Mesenchymal stem cell (in vitro differentiated cells and primary cell): ENCODE data around the gene GABRR3.

Experiments
- DNase-seq: peaks from one replicate; pipeline ENCODE4 v3.0.0-alpha.2; 2013
- H2AFZ ChIP-seq: one replicate; pipeline ENCODE4 v1.6.1; 2013; ENCODE audit warnings: low read depth, mild to moderate bottlenecking, control low read depth, inconsistent platforms, low read length, moderate library complexity
- H2AK5ac ChIP-seq: 2 replicates; pipeline ENCODE4 v1.6.1; 2013; ENCODE audit warnings: low read length, moderate library complexity, mild to moderate bottlenecking, inconsistent platforms; ENCODE audit not compliant: severe bottlenecking
- H2BK120ac ChIP-seq: one replicate; pipeline ENCODE4 v1.6.1; 2013; ENCODE audit warnings: low read depth, mild to moderate bottlenecking, inconsistent platforms, low read length, moderate library complexity
- H2BK12ac ChIP-seq, 2 experiments: one replicate each; pipeline ENCODE4 v1.6.1; 2013; ENCODE audit warnings: inconsistent platforms in 2 of 2, low read length in 2 of 2, mild to moderate bottlenecking in 2 of 2, moderate library complexity in 2 of 2, control low read depth in 1 of 2
- H2BK15ac ChIP-seq: one replicate; pipeline ENCODE4 v1.6.1; 2013; ENCODE audit warnings: mild to moderate bottlenecking, low read depth, inconsistent platforms; ENCODE audit not compliant: poor library complexity, severe bottlenecking
- H2BK5ac ChIP-seq: 2 replicates; pipeline ENCODE4 v1.6.1; 2013; ENCODE audit warnings: low read depth, mild to moderate bottlenecking, low read length, control low read depth, inconsistent platforms; ENCODE audit not compliant: poor library complexity, severe bottlenecking
- H3K14ac ChIP-seq, 2 experiments: one replicate each; pipeline ENCODE4 v1.6.1; 2013; ENCODE audit warnings: inconsistent platforms in 2 of 2, low read length in 2 of 2, control low read depth in 1 of 2, mild to moderate bottlenecking in 1 of 2, moderate library complexity in 1 of 2
- H3K18ac ChIP-seq, 2 experiments: one replicate each; pipeline ENCODE4 v1.6.1; 2013; ENCODE audit warnings: inconsistent platforms in 2 of 2, low read length in 2 of 2, control low read depth in 1 of 2, low read depth in 1 of 2, mild to moderate bottlenecking in 1 of 2
- H3K23ac ChIP-seq, 2 experiments: one replicate each; pipeline ENCODE4 v1.6.1; 2013; ENCODE audit warnings: inconsistent platforms in 2 of 2, low read length in 2 of 2, mild to moderate bottlenecking in 2 of 2, moderate library complexity in 2 of 2, control low read depth in 1 of 2
- H3K27ac ChIP-seq: 2 replicates; pipeline ENCODE4 v1.5.1; 2013; ENCODE audit warnings: mild to moderate bottlenecking, moderate library complexity, low read length, control low read depth, inconsistent platforms; ENCODE audit not compliant: poor library complexity, severe bottlenecking
- H3K27me3 ChIP-seq, 2 experiments: 2 replicates each; pipeline versions ENCODE4 v1.6.1 to v1.7.0; 2013; ENCODE audit warnings: low read length in 2 of 2, mild to moderate bottlenecking in 2 of 2, moderate library complexity in 2 of 2, control low read depth in 1 of 2, inconsistent platforms in 1 of 2; ENCODE audit not compliant: control insufficient read depth in 1 of 2, insufficient read depth in 1 of 2
- H3K36me3 ChIP-seq, 2 experiments: 2 replicates each; pipeline versions ENCODE4 v1.6.1 to v1.7.0; 2013; ENCODE audit warnings: low read length in 2 of 2, control low read depth in 1 of 2, inconsistent platforms in 1 of 2, low read depth in 1 of 2, mild to moderate bottlenecking in 1 of 2; ENCODE audit not compliant: insufficient read depth in 2 of 2, control insufficient read depth in 1 of 2
- H3K4ac ChIP-seq, 2 experiments: one replicate each; pipeline ENCODE4 v1.6.1; 2013; ENCODE audit warnings: inconsistent platforms in 2 of 2, low read length in 2 of 2, mild to moderate bottlenecking in 2 of 2, moderate library complexity in 2 of 2, control low read depth in 1 of 2, low read depth in 1 of 2
- H3K4me1 ChIP-seq: 2 replicates; pipeline ENCODE4 v1.6.1; 2013; ENCODE audit warnings: low read depth, low read length, control low read depth; ENCODE audit not compliant: control insufficient read depth, insufficient read depth
- H3K4me2 ChIP-seq: 2 replicates; pipeline ENCODE4 v1.6.1; 2013; ENCODE audit warnings: low read length, mild to moderate bottlenecking, inconsistent platforms; ENCODE audit not compliant: poor library complexity, severe bottlenecking
- H3K4me3 ChIP-seq, 2 experiments: 2 replicates each; pipeline versions ENCODE4 v1.5.1 to v1.7.0; 2013; ENCODE audit warnings: low read length in 2 of 2, mild to moderate bottlenecking in 2 of 2, control low read depth in 1 of 2, low read depth in 1 of 2; ENCODE audit not compliant: insufficient read depth in 1 of 2
- H3K79me1 ChIP-seq: replicated peaks from 2 replicates; pipeline ENCODE4 v1.6.1; 2013; ENCODE audit warnings: mild to moderate bottlenecking, control low read depth, low read length, inconsistent platforms; ENCODE audit not compliant: poor library complexity, severe bottlenecking
- H3K9ac ChIP-seq: 2 replicates; pipeline ENCODE4 v1.7.0; 2013; ENCODE audit warnings: mild to moderate bottlenecking, low read length, moderate library complexity
- H3K9me3 ChIP-seq: 2 replicates; pipeline ENCODE4 v1.7.0; 2013; ENCODE audit warnings: mild to moderate bottlenecking, low read length; ENCODE audit not compliant: control insufficient read depth
- H4K8ac ChIP-seq: one replicate; pipeline ENCODE4 v1.6.1; 2013; ENCODE audit warnings: inconsistent platforms, mild to moderate bottlenecking, low read length, moderate library complexity
- H4K91ac ChIP-seq: one replicate; pipeline ENCODE4 v1.6.1; 2013; ENCODE audit warnings: mild to moderate bottlenecking, low read length, inconsistent platforms
- WGBS: methylation state at CpG from one replicate; pipeline ENCODE4 v1.1.7; 2013; ENCODE audit warnings: mixed read lengths; 5-methylcytosine and 5-hydroxymethylcytosine counted together

GABRR3 gene

DNA sequence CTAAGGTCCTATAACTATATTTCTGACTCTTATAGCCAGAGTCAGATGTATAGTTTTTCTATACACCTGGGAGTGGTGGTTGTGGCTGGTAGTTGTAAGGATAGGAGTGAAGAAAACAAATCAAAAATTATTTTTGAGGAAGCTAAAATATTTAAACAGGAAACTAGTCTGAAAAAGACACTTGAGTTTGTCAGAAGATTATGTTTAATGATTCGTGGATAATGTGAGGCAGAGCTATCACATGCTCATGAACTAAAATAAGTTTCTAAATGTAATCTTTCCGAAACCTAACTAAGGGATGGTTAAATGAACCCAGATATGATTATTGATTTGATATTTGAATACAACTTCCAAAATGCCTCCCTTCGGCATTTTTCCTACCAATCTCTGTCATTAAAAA, 30.4 kb downstream of the GABRR3 start:
- no peak overlapping the region for H2BK15ac ChIP-seq
- H3K36me3 ChIP-seq: no peaks in the 10 kb centered on the region
- H4K8ac ChIP-seq: no peak overlapping the region
- no peaks in the 10 kb centered on the region for H3K9me3 ChIP-seq
- H3K4me1 ChIP-seq: no peaks in the 10 kb centered on the region
- H3K27ac ChIP-seq: no peak overlapping the region
- H2AFZ ChIP-seq: no peak overlapping the region
- no peak overlapping the region for H3K14ac ChIP-seq
- H3K4me2 ChIP-seq: no peak overlapping the region
- H3K27me3 ChIP-seq: peaks cover 0 to 3% of the 10 kb centered on the region in 2 experiments
- H3K4me3 ChIP-seq: no peak overlapping the region
- no peak overlapping the region for H2BK5ac ChIP-seq
- no peak overlapping the region for H3K4ac ChIP-seq
- no peaks in the 10 kb centered on the region for H3K79me1 ChIP-seq
- H2BK120ac ChIP-seq: no peak overlapping the region
- no peak overlapping the region for H4K91ac ChIP-seq
- no peak for DNase-seq
- no peak overlapping the region for H2BK12ac ChIP-seq
- 22% methylated on average over 1 of the region's 3 CpGs for WGBS
- no peak overlapping the region for H3K23ac ChIP-seq
- no peak overlapping the region for H3K18ac ChIP-seq
- H2AK5ac ChIP-seq: no peak overlapping the region
- H3K9ac ChIP-seq: no peak overlapping the region

DNA sequence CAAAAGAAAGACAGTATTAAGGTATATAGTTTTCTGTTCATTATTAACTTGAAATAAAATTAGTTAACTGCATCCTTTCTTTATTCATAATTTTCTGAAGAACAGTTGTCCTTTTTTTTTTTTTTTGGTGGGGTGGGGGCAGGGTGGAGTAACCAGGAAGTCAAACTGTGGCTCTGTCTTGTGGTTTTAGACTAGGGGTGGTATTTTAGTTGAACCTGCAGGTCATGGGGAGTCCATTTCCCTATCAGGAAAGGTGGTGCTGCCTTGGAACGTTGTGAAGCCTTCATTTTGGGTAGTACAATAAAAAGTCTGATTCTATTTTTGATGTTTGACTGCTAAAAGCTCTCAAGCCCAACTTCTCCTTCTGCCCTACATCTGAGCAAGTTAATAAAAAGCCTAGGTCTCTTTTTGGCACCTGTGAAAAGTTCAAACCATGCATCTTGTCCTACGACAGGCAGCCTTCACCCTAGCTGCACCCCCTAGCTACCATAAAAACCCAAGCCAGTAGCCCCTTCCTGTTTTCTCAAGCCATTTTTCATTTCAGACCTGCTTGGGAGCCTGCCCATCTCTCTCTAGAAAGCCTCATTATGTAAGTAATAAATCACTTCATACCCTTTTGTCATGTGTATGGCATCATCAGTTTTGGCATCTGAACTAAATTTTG, 31.7 kb downstream of the GABRR3 start:
- H2BK5ac ChIP-seq: no peak overlapping the region
- 75% methylated on average over 2 of the region's 2 CpGs for WGBS
- H2BK120ac ChIP-seq: no peak overlapping the region
- H4K91ac ChIP-seq: no peak overlapping the region
- H3K27me3 ChIP-seq: peaks cover 0 to 3% of the 10 kb centered on the region in 2 experiments
- H3K4me2 ChIP-seq: no peak overlapping the region
- H3K18ac ChIP-seq: no peak overlapping the region
- H3K14ac ChIP-seq: no peak overlapping the region
- H2BK12ac ChIP-seq: no peak overlapping the region
- no peaks in the 10 kb centered on the region for H3K79me1 ChIP-seq
- no peak overlapping the region for H3K27ac ChIP-seq
- H3K36me3 ChIP-seq: no peaks in the 10 kb centered on the region
- H2AFZ ChIP-seq: no peak overlapping the region
- no peak overlapping the region for H2BK15ac ChIP-seq
- DNase-seq: no peak
- no peak overlapping the region for H3K23ac ChIP-seq
- H3K4ac ChIP-seq: peak overlapping the region in 1 of 2 experiments; percentile 26
- H3K4me1 ChIP-seq: no peaks in the 10 kb centered on the region
- H3K9me3 ChIP-seq: no peaks in the 10 kb centered on the region
- no peak overlapping the region for H3K9ac ChIP-seq
- H3K4me3 ChIP-seq: no peak overlapping the region
- H4K8ac ChIP-seq: no peak overlapping the region
- H2AK5ac ChIP-seq: no peak overlapping the region

DNA sequence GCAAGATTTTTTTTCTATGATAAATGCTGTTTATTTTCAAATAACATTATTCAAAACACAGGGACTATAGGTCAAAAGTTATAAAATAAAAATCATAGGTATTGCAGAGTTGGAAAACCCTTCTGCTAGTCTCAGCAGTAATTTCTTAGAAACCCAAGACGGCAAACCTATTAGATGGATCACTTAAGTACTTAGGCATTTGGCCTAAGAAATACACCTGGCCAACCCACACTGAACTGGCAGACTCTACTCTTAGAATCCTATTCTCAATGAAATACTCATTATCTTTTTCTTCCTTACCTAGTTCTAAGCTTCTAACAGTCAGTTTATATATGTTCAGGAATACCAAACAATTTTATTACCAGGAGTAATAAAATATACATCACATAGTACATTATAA, 32.4 kb downstream of the GABRR3 start:
- Histone ChIP-seq H3K4ac (no peak overlapping the region), H3K18ac (no peak overlapping the region), H3K9ac (no peak overlapping the region), H2AFZ (no peak overlapping the region), H2BK15ac (no peak overlapping the region), H3K36me3 (no peaks in the 10 kb centered on the region), H4K91ac (no peak overlapping the region), H3K27ac (no peak overlapping the region), H3K14ac (no peak overlapping the region), H2BK12ac (no peak overlapping the region), H3K4me2 (no peak overlapping the region), H2BK120ac (no peak overlapping the region), H3K79me1 (no peaks in the 10 kb centered on the region), H2AK5ac (no peak overlapping the region), H3K4me3 (no peak overlapping the region), H3K9me3 (no peaks in the 10 kb centered on the region), H3K27me3 (peaks cover 0 to 3% of the 10 kb centered on the region in 2 experiments), H3K4me1 (no peaks in the 10 kb centered on the region), H3K23ac (no peak overlapping the region), H4K8ac (no peak overlapping the region), H2BK5ac (no peak overlapping the region)
- WGBS: 100% methylated on average over 1 of the region's 1 CpG
- DNase-seq: no peak

DNA sequence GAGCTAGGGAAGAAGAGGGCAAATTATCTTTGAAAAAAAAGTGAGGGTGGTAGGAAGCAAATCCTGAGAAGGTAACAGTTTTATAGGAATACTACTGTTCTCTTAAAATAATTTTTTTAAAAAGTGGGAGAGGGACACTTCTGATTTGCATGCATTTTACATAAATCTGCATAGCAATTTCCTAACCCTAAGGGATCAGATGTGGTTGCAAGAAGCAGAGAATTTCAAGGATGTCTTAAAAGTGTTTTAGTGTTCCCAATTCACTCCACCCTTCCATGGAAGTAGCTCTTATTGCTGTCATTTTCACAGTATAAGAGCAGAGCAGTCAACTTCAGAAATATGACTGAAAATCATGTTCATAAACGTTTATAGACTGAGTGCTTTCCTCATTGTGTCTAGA, 35.1 kb downstream of the GABRR3 start:
- Histone ChIP-seq H3K4me1 (no peaks in the 10 kb centered on the region), H3K4me2 (no peak overlapping the region), H3K4me3 (no peak overlapping the region), H2BK5ac (no peak overlapping the region), H3K79me1 (no peaks in the 10 kb centered on the region), H2BK12ac (no peak overlapping the region), H3K27ac (no peak overlapping the region), H2BK15ac (no peak overlapping the region), H3K36me3 (no peaks in the 10 kb centered on the region), H2AFZ (no peak overlapping the region), H4K8ac (no peak overlapping the region), H2AK5ac (no peak overlapping the region), H4K91ac (no peak overlapping the region), H3K27me3 (peaks cover 0 to 3% of the 10 kb centered on the region in 2 experiments), H3K4ac (no peak overlapping the region), H3K18ac (no peak overlapping the region), H2BK120ac (no peak overlapping the region), H3K14ac (no peak overlapping the region), H3K23ac (no peak overlapping the region), H3K9ac (no peak overlapping the region), H3K9me3 (no peaks in the 10 kb centered on the region)
- no peak for DNase-seq
- 43% methylated on average over 1 of the region's 1 CpG for WGBS
